ENCODE data around the gene SGSM2. TPM values are rescaled to one million over a fixed set of nuclear protein-coding genes. Genes with fewer than 3 reads are reported as not detected.

Gene SGSM2
- total RNA-seq, 5 donors from 2014 or later (not counting 1 experiment from before 2014, with no cell fraction given): 124 to 172 (median 160) TPM

DNA sequence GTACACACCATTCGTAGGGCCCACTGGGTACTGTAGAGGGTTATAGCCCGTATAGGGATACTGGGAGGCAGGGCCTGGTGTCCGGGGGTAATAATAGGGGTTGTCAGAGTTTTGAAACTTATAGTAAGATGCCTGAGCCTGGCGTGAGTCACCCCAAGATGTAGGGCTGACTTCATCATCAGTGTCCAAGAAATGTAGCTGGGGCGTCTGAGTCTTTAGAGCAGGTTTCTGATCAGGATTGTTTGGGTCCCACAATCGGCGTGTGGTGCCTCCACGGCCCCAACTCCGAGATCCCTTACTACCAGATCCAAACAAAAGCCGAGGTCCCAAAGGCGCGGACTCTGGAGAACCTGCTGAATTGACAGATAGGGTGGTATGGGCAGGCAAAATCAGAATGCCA lies 38.2 kb upstream of the SGSM2 start:
- Mint-ChIP-seq H3K4me3 (no peak overlapping the region), H3K27ac (no peak overlapping the region), H3K27me3 (no peaks in the 10 kb centered on the region), H3K36me3 (peaks cover 46% of the 10 kb centered on the region), H3K9me3 (no peaks in the 10 kb centered on the region), H3K4me1 (peaks cover 69 to 71% (median 70%) of the 10 kb centered on the region in 3 donors)
- POLR2A ChIA-PET: no interaction called here
- DNase-seq (no peak), ATAC-seq (replicated peaks in 1 of 4) (no peak)
- Histone ChIP-seq H3K27ac (ENCODE audit: low read length) (no peak overlapping the region), H3K4me1 (ENCODE audit: control insufficient read depth in 1 of 2, extremely low read depth in 1 of 2, insufficient read depth in 2 of 2, low read length in 2 of 2) (peaks cover 7 to 24% of the 10 kb centered on the region in 2 experiments), H3K27me3 (replicated peaks in 1 of 2; ENCODE audit: control insufficient read depth in 2 of 2, extremely low read depth in 1 of 2, insufficient read depth in 2 of 2, low read length in 1 of 2) (no peaks in the 10 kb centered on the region), H3K9me3 (no peaks in the 10 kb centered on the region), H3K4me3 (ENCODE audit: control insufficient read depth in 1 of 2, extremely low read depth in 1 of 2, low read length in 1 of 2) (no peak overlapping the region), H3K36me3 (ENCODE audit: control insufficient read depth in 2 of 2, extremely low read depth in 1 of 2, insufficient read depth in 1 of 2, low read length in 1 of 2) (peaks cover 16 to 57% of the 10 kb centered on the region in 2 donors)
- WGBS (ENCODE audit: insufficient coverage): 100% methylated on average over 4 of the region's 12 CpGs
- CTCF ChIA-PET: no interaction called here

DNA sequence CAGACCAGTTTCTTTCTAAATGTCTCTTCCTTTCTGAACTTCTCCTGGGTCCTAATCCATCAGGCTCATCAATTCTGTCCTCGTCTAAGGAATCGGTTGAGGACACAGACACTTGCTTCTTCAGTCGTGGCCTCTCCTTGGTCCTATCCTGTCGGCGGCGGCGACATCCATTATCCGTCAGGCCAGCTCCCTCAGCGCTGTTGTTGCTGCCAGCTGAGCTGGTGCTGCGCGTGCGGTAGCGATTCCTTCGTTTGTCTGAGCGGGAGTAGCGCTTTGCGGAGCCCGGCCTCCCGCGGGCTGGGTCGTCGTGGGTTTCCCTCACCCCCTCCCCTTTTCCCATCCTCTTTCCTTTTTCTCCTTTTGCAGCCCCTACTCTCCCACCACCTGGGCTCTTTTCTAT lies 37.5 kb upstream of the SGSM2 start:
- DNase-seq (no peak), ATAC-seq (replicated peaks in 1 of 4) (no peak)
- Histone ChIP-seq H3K9me3 (no peaks in the 10 kb centered on the region), H3K4me1 (ENCODE audit: control insufficient read depth in 1 of 2, extremely low read depth in 1 of 2, insufficient read depth in 2 of 2, low read length in 2 of 2) (peaks cover 7 to 29% of the 10 kb centered on the region in 2 experiments), H3K4me3 (ENCODE audit: control insufficient read depth in 1 of 2, extremely low read depth in 1 of 2, low read length in 1 of 2) (no peak overlapping the region), H3K27me3 (replicated peaks in 1 of 2; ENCODE audit: control insufficient read depth in 2 of 2, extremely low read depth in 1 of 2, insufficient read depth in 2 of 2, low read length in 1 of 2) (no peaks in the 10 kb centered on the region), H3K27ac (ENCODE audit: low read length) (no peak overlapping the region), H3K36me3 (ENCODE audit: control insufficient read depth in 2 of 2, extremely low read depth in 1 of 2, insufficient read depth in 1 of 2, low read length in 1 of 2) (peaks cover 16 to 51% of the 10 kb centered on the region in 2 donors)
- 94% methylated on average over 22 of the region's 22 CpGs for WGBS (ENCODE audit: insufficient coverage)
- Mint-ChIP-seq H3K27ac (no peak overlapping the region), H3K4me1 (peaks cover 66 to 67% (median 66%) of the 10 kb centered on the region in 3 donors), H3K27me3 (no peaks in the 10 kb centered on the region), H3K36me3 (peaks cover 41% of the 10 kb centered on the region), H3K9me3 (no peaks in the 10 kb centered on the region), H3K4me3 (no peak overlapping the region)
- ChIA-PET POLR2A (no interaction called here), CTCF (no interaction called here)

DNA sequence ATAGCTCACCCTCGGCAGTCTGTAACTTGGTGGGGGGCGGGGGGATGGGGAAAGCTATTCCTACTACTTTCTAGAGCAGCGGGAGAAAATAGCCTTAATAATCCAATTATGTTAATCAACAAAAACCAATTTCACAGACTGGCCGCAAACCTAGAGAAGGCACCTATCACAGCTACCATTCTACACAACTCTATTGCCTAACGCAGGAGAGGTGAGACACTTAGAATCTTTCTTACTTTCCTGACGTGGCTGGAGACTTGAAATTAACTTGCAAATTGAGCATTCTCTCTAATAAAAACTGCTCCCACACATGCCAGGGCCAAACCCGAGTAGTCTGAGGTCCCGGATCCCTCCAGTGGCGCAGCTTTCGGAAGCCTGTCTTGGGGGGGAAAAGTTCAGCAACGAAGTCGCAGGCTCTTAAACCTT lies 34.5 kb upstream of the SGSM2 start:
- DNase-seq (peak in 7 of 35 experiments; percentile 2 to 43 (median 15)), ATAC-seq (replicated peaks in 1 of 4) (peak in 2 of 4 experiments; percentile 2 to 8)
- no peaks in the 10 kb centered on the region for H3K9me3 Mint-ChIP-seq
- H3K36me3 ChIP-seq (ENCODE audit: control insufficient read depth in 2 of 2, extremely low read depth in 1 of 2, insufficient read depth in 1 of 2, low read length in 1 of 2): peaks cover 7 to 23% of the 10 kb centered on the region in 2 donors
- peaks cover 16% of the 10 kb centered on the region for H3K36me3 Mint-ChIP-seq
- peaks cover 46 to 59% (median 51%) of the 10 kb centered on the region in 3 donors for H3K4me1 Mint-ChIP-seq
- peak overlapping the region; percentile 75 to 86 for H3K27ac Mint-ChIP-seq
- H3K4me3 Mint-ChIP-seq: peak overlapping the region; percentile 85 to 92 (median 88)
- WGBS (ENCODE audit: insufficient coverage): 6% methylated on average over 7 of the region's 12 CpGs
- peak overlapping the region; percentile 73 to 90 for H3K4me3 ChIP-seq (ENCODE audit: control insufficient read depth in 1 of 2, extremely low read depth in 1 of 2, low read length in 1 of 2)
- no peaks in the 10 kb centered on the region for H3K9me3 ChIP-seq
- ChIA-PET CTCF (interaction anchor here (0.6 to 1.2 kb wide), 2 partner anchors 50 to 104 kb away, joined by 4 to 5 read pairs; no protein-coding TSS in a partner anchor), POLR2A (interaction anchor here in 1 of 2 donors (0.6 kb wide), 1 partner anchor 199 kb away, joined by 7 read pairs; no protein-coding TSS in a partner anchor)
- H3K27me3 Mint-ChIP-seq: no peaks in the 10 kb centered on the region
- no peaks in the 10 kb centered on the region for H3K27me3 ChIP-seq (replicated peaks in 1 of 2; ENCODE audit: control insufficient read depth in 2 of 2, extremely low read depth in 1 of 2, insufficient read depth in 2 of 2, low read length in 1 of 2)
- peak overlapping the region; percentile 27 for H3K27ac ChIP-seq (ENCODE audit: low read length)
- peaks cover 7 to 29% of the 10 kb centered on the region in 2 experiments for H3K4me1 ChIP-seq (ENCODE audit: control insufficient read depth in 1 of 2, extremely low read depth in 1 of 2, insufficient read depth in 2 of 2, low read length in 2 of 2)

DNA sequence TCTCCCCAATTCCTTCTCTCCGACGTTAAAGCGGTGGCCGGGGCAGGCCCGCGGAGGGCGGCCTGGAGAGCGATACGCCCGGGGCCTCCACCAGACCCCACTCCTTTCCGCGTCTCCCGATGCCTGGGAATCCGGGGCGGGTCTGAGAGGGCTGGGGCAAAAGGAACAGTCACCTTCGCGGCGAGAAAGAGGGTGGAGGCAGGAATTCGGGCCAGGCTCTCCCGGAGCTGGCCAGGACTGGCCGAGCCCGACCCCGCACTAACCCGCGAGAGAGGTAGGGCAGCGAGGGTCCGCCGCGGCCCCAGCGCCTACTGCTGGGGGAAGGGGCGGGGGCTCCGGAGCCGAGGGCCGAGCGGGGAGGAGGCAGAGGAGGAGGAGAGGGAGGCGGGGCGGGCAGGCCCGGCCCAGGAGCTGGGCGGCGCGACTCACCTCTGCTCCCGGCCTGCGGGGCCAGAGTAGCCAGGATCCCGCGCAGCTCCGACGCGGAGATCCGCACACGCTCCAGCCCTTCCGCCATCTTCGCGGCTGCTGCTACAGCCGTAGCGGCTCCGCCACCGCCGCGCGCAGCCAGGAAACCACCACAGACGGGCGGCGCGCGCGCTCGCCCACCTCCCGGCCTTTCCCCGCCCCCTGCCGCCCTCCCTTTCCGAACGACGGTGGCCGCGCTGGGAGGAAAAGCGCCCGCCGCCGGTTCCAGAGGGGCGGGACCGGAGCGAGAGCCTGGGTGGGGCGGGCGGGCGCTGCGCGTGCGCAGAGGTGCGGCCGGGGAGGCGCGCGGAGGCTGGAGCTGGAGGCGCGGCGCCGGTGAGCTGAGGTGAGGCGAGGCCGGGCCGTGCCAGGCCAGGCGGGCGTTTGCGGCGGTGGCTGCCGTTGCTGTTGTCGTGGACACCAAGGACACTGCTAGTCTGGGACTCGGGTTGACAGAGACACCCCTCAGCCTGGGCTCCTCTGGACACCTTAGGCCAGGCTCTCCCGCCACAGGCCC lies 33.8 kb upstream of the SGSM2 start, which contains the start of the genes SMG6 and SRR:
Gene SMG6, minus strand, starts transcription at position 582 of the 985 bp plus-strand sequence. Its CDS starts 65 bp downstream, at position 517.
Gene SRR, plus strand, starts transcription at position 747 of the 985 bp plus-strand sequence. CDS start 11,611 bp downstream, outside the sequence.
- H3K27ac Mint-ChIP-seq: peak within 1 kb of the TSS; percentile 75 to 86
- peaks cover 42 to 54% (median 46%) of the 10 kb centered on the region in 3 donors for H3K4me1 Mint-ChIP-seq
- CTCF ChIA-PET: no interaction called here

DNA sequence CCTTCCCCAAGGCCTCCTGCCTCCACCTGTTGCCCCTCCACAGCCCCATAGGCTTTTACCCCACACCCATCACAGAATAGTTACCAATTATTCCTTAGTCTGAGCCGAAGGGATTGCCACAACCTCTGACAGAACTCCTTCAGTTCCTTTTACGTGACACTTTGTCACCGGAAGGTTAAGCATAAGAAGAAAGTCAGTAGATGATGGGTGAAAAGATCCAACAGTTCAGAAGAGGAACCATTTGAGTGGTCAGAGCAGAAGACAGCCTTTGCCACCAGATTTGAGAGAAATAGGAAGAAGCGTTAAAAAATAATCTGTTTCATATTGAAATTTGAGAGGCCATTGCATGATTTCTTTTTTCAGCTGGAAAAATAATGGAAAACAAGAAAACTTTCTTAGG lies 32.4 kb upstream of the SGSM2 start:
- H3K36me3 ChIP-seq (ENCODE audit: control insufficient read depth in 2 of 2, extremely low read depth in 1 of 2, insufficient read depth in 1 of 2, low read length in 1 of 2): peaks cover 0 to 5% of the 10 kb centered on the region in 2 donors
- CTCF ChIA-PET: no interaction called here
- peaks cover 7% of the 10 kb centered on the region for H3K36me3 Mint-ChIP-seq
- POLR2A ChIA-PET: no interaction called here
- no peak overlapping the region for H3K27ac ChIP-seq (ENCODE audit: low read length)
- WGBS (ENCODE audit: insufficient coverage): 100% methylated on average over 2 of the region's 4 CpGs
- H3K27me3 Mint-ChIP-seq: no peaks in the 10 kb centered on the region
- H3K9me3 Mint-ChIP-seq: no peaks in the 10 kb centered on the region
- DNase-seq (no peak), ATAC-seq (replicated peaks in 1 of 4) (no peak)
- peaks cover 39 to 54% (median 39%) of the 10 kb centered on the region in 3 donors for H3K4me1 Mint-ChIP-seq
- peak overlapping the region; percentile 66 to 85 (median 71) for H3K4me3 Mint-ChIP-seq
- no peaks in the 10 kb centered on the region for H3K27me3 ChIP-seq (replicated peaks in 1 of 2; ENCODE audit: control insufficient read depth in 2 of 2, extremely low read depth in 1 of 2, insufficient read depth in 2 of 2, low read length in 1 of 2)
- H3K27ac Mint-ChIP-seq: no peak overlapping the region
- H3K9me3 ChIP-seq: no peaks in the 10 kb centered on the region
- peaks cover 7 to 26% of the 10 kb centered on the region in 2 experiments for H3K4me1 ChIP-seq (ENCODE audit: control insufficient read depth in 1 of 2, extremely low read depth in 1 of 2, insufficient read depth in 2 of 2, low read length in 2 of 2)
- H3K4me3 ChIP-seq (ENCODE audit: control insufficient read depth in 1 of 2, extremely low read depth in 1 of 2, low read length in 1 of 2): no peak overlapping the region

More for the DNA sequence above, 33.8 kb upstream of the SGSM2 start, which contains the start of the genes SMG6 and SRR:
- no peaks in the 10 kb centered on the region for H3K27me3 ChIP-seq (replicated peaks in 1 of 2; ENCODE audit: control insufficient read depth in 2 of 2, extremely low read depth in 1 of 2, insufficient read depth in 2 of 2, low read length in 1 of 2)
- WGBS (ENCODE audit: insufficient coverage): under 1% methylated on average over 97 of the region's 108 CpGs
- peaks cover 7 to 18% of the 10 kb centered on the region in 2 donors for H3K36me3 ChIP-seq (ENCODE audit: control insufficient read depth in 2 of 2, extremely low read depth in 1 of 2, insufficient read depth in 1 of 2, low read length in 1 of 2)
- Mint-ChIP-seq H3K27me3 (no peaks in the 10 kb centered on the region), H3K9me3 (no peaks in the 10 kb centered on the region), H3K4me3 (peak within 1 kb of the TSS; percentile 85 to 92 (median 88)), H3K36me3 (peaks cover 13% of the 10 kb centered on the region)
- H3K27ac ChIP-seq (ENCODE audit: low read length): peak within 1 kb of the TSS; percentile 58
- peaks cover 7 to 29% of the 10 kb centered on the region in 2 experiments for H3K4me1 ChIP-seq (ENCODE audit: control insufficient read depth in 1 of 2, extremely low read depth in 1 of 2, insufficient read depth in 2 of 2, low read length in 2 of 2)
- H3K9me3 ChIP-seq: no peaks in the 10 kb centered on the region
- peak within 1 kb of the TSS; percentile 79 to 90 for H3K4me3 ChIP-seq (ENCODE audit: control insufficient read depth in 1 of 2, extremely low read depth in 1 of 2, low read length in 1 of 2)
- peak; percentile 87 to 97 (median 95) for DNase-seq
- POLR2A ChIA-PET: interaction anchor here (0.6 to 1.0 kb wide), 3 partner anchors 27 to 199 kb away, joined by 3 to 7 read pairs (median 4); no protein-coding TSS in a partner anchor
- peak; percentile 84 to 93 (median 86) for ATAC-seq (replicated peaks in 1 of 4)
